ENCODE data around the gene BFSP1. TPM values are rescaled to one million over a fixed set of nuclear protein-coding genes. Genes with fewer than 3 reads are reported as not detected.

BFSP1 gene
- polyA plus RNA-seq, 1 of the 3 experiments (the other 2 are of a cell fraction): 7.1 TPM

DNA sequence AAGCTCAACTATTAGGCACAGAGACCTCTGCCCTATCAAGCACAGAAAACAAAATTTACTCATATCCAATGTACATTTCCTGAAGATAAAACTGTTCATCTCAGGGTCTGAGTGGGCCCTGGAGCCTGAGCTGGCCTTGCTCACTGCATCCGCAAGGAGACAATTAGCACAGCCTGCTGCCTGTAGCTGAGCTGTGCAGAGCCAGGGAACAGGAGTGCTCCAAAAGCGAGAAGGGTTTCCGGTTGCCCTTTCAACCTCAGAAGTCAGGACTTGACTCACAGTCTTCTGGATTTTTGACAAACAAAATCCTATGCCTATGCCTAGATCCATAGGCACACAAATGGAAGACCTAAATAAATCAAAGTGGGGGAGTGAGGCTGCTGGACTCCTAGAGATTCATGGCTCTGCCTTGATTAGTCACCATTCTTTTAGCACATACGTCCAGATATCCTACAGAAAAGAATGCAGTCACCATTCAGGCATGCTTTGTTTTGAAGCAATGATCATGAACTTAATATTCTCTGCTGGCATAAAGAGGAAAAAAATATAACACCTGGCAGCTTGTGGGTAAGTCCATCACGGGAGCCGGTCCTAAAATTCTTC lies 73.5 kb downstream of the BFSP1 start:
- Histone ChIP-seq H3K27ac (ENCODE audit: low read depth in 2 of 2, low read length in 1 of 2) (no peak overlapping the region), H3K9ac (no peak overlapping the region), H3K4me3 (ENCODE audit: low read depth in 2 of 2, low read length in 1 of 2) (no peak overlapping the region), H3K79me2 (ENCODE audit: insufficient read depth) (no peaks in the 10 kb centered on the region), H2AFZ (ENCODE audit: low read depth) (no peak overlapping the region), H3K4me2 (no peak overlapping the region), H3K4me1 (ENCODE audit: control insufficient read depth in 1 of 2, insufficient read depth in 2 of 2, low read depth in 1 of 2, low read length in 1 of 2) (no peaks in the 10 kb centered on the region), H3K9me2 (no peaks in the 10 kb centered on the region), H3F3A (replicated peaks; ENCODE audit: insufficient read depth) (no peaks in the 10 kb centered on the region), H3K27me3 (ENCODE audit: insufficient read depth) (no peaks in the 10 kb centered on the region), H3K9me3 (no peaks in the 10 kb centered on the region), H3K36me3 (replicated peaks in 1 of 2; ENCODE audit: control insufficient read depth in 1 of 2, insufficient read depth in 2 of 2, low read length in 1 of 2) (no peaks in the 10 kb centered on the region), H4K20me1 (ENCODE audit: insufficient read depth) (no peaks in the 10 kb centered on the region)
- CTCF ChIA-PET: interaction anchor here (1.3 kb wide), 1 partner anchor 25 kb away, joined by 6 read pairs; no protein-coding TSS in a partner anchor
- WGBS (ENCODE audit: low lambda C conversion rate): 55% methylated on average over 6 of the region's 6 CpGs
- POLR2A ChIA-PET: no interaction called here
- TF ChIP-seq NRF1 (IDR thresholded peaks at IDR 0.05; ENCODE audit: low read depth, low read length) (no peak), RAD21 (IDR thresholded peaks at IDR 0.05; ENCODE audit: low read length) (no peak), ZBTB33 (IDR thresholded peaks at IDR 0.05; ENCODE audit: borderline replicate concordance, low read depth) (no peak), GABPA (IDR thresholded peaks at IDR 0.05; ENCODE audit: low read depth) (no peak), POLR2AphosphoS5 (IDR thresholded peaks at IDR 0.05; ENCODE audit: low read depth, low read length) (no peak), TAF1 (IDR thresholded peaks at IDR 0.05; ENCODE audit: borderline replicate concordance, low read depth, low read length) (no peak), USF2 (IDR thresholded peaks at IDR 0.05; ENCODE audit: borderline replicate concordance, low read depth, low read length) (no peak), RCOR1 (IDR thresholded peaks at IDR 0.05; ENCODE audit: low read length) (no peak), CHD2 (IDR thresholded peaks at IDR 0.05; ENCODE audit: low read length, partially characterized antibody) (no peak), RFX5 (IDR thresholded peaks at IDR 0.05; ENCODE audit: low read length) (no peak), MEF2A (IDR thresholded peaks at IDR 0.05; ENCODE audit: borderline replicate concordance, low read depth) (no peak), TEAD4 (IDR thresholded peaks at IDR 0.05; ENCODE audit: borderline replicate concordance, insufficient read depth) (no peak), SIN3A (IDR thresholded peaks at IDR 0.05; ENCODE audit: borderline replicate concordance, low read depth, low read length) (no peak), EP300 (IDR thresholded peaks at IDR 0.05; ENCODE audit: borderline replicate concordance in 1 of 2, low read depth in 1 of 2, low read length in 1 of 2) (no peak), YY1 (IDR thresholded peaks at IDR 0.05; ENCODE audit: low read depth) (no peak)
- TF ChIP-seq, protein P1, sequence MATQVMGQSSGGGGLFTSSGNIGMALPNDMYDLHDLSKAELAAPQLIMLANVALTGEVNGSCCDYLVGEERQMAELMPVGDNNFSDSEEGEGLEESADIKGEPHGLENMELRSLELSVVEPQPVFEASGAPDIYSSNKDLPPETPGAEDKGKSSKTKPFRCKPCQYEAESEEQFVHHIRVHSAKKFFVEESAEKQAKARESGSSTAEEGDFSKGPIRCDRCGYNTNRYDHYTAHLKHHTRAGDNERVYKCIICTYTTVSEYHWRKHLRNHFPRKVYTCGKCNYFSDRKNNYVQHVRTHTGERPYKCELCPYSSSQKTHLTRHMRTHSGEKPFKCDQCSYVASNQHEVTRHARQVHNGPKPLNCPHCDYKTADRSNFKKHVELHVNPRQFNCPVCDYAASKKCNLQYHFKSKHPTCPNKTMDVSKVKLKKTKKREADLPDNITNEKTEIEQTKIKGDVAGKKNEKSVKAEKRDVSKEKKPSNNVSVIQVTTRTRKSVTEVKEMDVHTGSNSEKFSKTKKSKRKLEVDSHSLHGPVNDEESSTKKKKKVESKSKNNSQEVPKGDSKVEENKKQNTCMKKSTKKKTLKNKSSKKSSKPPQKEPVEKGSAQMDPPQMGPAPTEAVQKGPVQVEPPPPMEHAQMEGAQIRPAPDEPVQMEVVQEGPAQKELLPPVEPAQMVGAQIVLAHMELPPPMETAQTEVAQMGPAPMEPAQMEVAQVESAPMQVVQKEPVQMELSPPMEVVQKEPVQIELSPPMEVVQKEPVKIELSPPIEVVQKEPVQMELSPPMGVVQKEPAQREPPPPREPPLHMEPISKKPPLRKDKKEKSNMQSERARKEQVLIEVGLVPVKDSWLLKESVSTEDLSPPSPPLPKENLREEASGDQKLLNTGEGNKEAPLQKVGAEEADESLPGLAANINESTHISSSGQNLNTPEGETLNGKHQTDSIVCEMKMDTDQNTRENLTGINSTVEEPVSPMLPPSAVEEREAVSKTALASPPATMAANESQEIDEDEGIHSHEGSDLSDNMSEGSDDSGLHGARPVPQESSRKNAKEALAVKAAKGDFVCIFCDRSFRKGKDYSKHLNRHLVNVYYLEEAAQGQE (IDR thresholded peaks at IDR 0.05; ENCODE audit: low read depth, low read length): no peak
- TF ChIP-seq, protein P2, sequence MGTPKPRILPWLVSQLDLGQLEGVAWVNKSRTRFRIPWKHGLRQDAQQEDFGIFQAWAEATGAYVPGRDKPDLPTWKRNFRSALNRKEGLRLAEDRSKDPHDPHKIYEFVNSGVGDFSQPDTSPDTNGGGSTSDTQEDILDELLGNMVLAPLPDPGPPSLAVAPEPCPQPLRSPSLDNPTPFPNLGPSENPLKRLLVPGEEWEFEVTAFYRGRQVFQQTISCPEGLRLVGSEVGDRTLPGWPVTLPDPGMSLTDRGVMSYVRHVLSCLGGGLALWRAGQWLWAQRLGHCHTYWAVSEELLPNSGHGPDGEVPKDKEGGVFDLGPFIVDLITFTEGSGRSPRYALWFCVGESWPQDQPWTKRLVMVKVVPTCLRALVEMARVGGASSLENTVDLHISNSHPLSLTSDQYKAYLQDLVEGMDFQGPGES (IDR thresholded peaks at IDR 0.05; ENCODE audit: low read depth, low read length): no peak
- no peak for DNase-seq

Measured in SK-N-SH (cell line).